NCI-H510A treated with DMSO at 0.1 percent for 48 hours (cell line): ENCODE measurements around the gene KHSRP.

ENCODE experiments used
- DNase-seq: peaks from one replicate; lab custom pipeline; 2025; lab: John Stamatoyannopoulos, UW

The KHSRP gene

GRCh38 chr19:6392221-6393073 is 32.2 kb downstream of the KHSRP start:
- no peak for DNase-seq

GRCh38 chr19:6387372-6387771 is 37.2 kb downstream of the KHSRP start:
- DNase-seq: no peak

GRCh38 chr19:6384381-6384780 is 40.2 kb downstream of the KHSRP start:
- DNase-seq: no peak

DNA sequence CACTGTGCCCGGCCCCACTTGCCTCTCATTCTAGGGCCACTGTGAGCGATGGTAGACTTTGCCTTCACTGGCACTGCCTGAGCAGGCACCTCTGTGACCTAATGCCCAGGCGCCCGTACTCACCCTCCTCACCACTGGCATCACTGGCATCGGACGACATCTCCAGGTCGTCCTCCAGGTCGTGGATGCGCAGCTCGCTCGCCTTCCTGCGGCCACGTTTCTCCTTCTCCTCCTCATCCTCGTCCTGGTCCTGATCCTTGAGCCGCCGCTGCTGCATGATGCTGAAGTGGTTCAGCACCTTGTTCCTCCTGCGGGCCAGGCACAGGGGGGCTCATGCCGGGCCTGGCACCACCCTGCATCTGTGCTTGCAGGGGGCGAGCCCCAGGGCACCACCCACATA is 41.4 kb downstream of the KHSRP start:
- no peak for DNase-seq

GRCh38 chr19:6381030-6381750 is 43.4 kb downstream of the KHSRP start:
- no peak for DNase-seq

- DNase-seq: no peak
These were observed 44.9 kb downstream of the KHSRP start for GRCh38 chr19:6379744-6380143.

GRCh38 chr19:6378486-6378885 is 46.1 kb downstream of the KHSRP start:
- no peak for DNase-seq

DNA sequence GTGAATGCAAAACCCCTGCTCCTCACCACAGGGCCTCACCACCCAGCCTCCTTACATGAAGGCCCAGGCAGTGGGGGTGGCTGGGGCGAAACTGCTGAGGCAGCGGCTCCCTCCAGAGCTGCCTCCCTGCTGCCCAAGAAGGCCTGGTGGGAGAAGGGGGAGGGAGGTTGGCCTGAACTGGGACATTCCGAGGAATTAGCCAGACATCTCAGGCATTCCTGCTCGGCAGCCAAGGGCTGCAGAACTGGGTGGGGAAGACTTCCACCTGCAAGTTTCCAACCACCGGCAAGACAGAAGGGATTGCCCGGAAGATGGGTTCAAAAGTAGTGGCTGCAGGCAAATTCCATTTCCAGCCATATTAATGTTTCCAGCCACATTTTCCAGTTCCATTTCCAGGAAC is 46.6 kb downstream of the KHSRP start:
- no peak for DNase-seq

GRCh38 chr19:6376512-6377190 is 48.0 kb downstream of the KHSRP start:
- no peak for DNase-seq

DNA sequence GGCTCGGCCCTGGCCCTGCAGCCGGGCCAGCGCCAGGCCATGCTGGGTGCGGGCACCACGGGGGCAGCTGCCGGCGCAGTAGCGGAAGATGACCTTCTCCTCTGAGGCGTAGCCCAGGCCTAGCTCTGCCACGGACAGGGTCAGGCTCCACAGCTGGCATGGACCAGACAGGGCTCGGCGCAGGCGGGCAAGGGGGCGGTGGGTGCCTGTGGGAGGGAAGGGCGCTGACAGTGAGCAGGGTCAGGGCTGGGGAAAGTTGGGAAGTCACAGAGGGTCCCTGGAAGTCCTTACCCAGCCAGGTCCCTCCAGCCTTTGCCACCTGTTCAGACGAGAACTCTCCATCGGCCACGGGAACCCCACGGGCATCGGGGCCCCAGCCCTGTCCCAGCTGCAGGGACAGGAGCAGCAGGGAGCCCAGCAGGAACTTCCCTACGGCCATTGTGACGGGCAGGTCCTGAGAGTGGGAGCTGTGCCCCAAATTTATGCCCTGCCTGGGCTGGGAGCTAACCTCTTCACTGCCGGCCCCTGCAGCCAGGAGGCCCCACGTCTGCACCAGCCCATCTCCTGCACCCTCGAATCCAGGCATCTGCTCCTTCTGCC is 49.1 kb downstream of the KHSRP start, which contains the start of gene PSPN:
TSS of gene PSPN (minus strand) at position 523 of the 600 bp plus-strand sequence. CDS start at position 439, 84 bp downstream.
- no peak for DNase-seq

DNA sequence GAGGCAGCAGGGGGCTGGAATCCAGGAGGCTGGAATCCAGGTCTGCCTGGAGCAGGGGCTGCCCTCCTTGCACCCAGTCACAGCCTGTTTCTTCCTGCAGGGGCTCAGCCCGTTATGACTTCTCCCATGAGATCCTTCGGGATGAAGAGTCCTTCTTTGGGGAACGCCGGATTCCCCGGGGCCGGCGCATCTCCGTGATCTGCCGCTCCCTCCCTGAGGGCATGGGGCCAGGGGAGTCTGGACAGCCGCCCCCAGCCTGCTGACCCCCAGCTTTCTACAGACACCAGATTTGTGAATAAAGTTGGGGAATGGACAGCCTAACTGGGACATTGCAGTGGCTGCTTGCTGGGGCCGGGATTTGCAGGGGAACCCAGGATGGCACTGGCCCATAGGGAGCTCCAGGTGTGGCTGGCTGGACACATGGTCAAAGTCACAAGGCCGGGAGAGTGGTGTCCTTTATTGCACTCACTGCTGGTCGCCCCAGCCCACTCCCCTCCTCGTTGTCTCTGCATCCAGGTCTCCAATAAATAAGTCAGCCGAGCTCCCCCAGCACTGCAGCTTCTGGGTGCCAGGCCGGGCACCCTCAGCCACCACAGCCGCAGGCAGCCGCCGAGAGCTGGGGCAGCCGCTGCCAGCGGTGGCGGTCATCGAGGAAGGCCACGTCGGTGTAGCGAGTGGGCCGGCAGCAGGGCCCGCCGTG is 49.8 kb downstream of the KHSRP start:
- no peak for DNase-seq

DNA sequence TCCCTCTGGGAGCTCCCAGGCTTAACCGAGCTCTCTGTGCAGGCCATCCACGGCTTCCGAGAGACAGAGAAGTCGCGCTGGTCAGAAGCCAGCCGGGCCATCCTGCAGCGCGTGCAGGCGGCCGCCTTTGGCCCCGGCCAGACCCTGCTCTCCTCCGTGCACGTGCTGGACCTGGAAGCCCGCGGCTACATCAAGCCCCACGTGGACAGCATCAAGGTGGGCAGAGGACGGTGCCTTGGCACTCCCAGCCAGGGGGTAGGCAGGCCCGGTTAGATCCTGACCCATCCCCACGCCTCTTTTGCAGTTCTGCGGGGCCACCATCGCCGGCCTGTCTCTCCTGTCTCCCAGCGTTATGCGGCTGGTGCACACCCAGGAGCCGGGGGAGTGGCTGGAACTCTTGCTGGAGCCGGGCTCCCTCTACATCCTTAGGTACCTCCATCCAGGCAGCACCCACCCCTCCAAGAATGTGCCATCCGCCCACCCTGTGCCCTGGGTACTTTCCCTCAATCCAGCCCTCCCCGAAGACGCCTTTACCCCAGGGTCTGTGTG is 50.4 kb downstream of the KHSRP start:
- DNase-seq: no peak

GRCh38 chr19:6373813-6374108 is 50.9 kb downstream of the KHSRP start:
- no peak for DNase-seq

GRCh38 chr19:6373096-6373812 is 51.4 kb downstream of the KHSRP start:
- peak; percentile 92 for DNase-seq

- DNase-seq: peak; percentile 99
These were observed 52.0 kb downstream of the KHSRP start, which contains the start of gene ALKBH7 for GRCh38 chr19:6372594-6373095. ALKBH7 (plus strand) TSS chr19:6372794; CDS start chr19:6372821, 27 bp downstream.

DNA sequence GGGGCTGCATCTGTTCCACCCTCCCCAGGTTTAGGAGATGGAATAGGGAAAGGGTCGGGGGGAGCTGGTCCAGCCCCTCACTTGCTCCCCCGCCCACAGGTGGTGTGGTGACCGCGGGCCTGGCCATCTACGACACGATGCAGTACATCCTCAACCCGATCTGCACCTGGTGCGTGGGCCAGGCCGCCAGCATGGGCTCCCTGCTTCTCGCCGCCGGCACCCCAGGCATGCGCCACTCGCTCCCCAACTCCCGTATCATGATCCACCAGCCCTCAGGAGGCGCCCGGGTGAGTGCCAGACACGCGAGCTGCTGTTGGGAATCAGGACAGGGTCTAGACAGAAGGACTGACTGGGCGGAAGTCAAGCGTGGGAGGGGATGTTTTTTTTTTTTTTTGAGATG is 60.3 kb downstream of the KHSRP start:
- DNase-seq: no peak
